PC-9 (cell line): ENCODE data around the gene RAB3IL1. TPM values are rescaled to one million over a fixed set of nuclear protein-coding genes. Genes with fewer than 3 reads are reported as not detected.

Source experiments
- BruUV-seq: library from RNA; stranded (reverse); fragments of 400-500 nt; replicated peaks from 2 replicates; lab custom pipeline; 2021; lab: Mats Ljungman, UMichigan
- CTCF ChIA-PET: fragments of 300-600 bp; sonication (Branson Sonifier 250); formaldehyde crosslinking; loops from one replicate; lab custom pipeline; 2022; ENCODE audit warnings: antibody characterized with exemption; lab: Charles Lee
- POLR2A ChIA-PET: fragments of 300-600 bp; sonication (Branson Sonifier 250); formaldehyde crosslinking; loops from one replicate; lab custom pipeline; 2022; ENCODE audit warnings: antibody characterized with exemption; ENCODE audit not compliant: unreplicated experiment; lab: Charles Lee
- DNase-seq, 2 experiments: peaks; one replicate each; pipeline versions ENCODE4 v3.0.0 to v3.0.0-alpha.2; 2015 to 2022; ENCODE audit warnings: mixed read lengths in 1 of 2
- H2AFZ ChIP-seq: fragments of 200-600 bp; sonication (generic); 2 replicates; pipeline ENCODE4 v1.8.1; 2017; ENCODE audit warnings: antibody characterized with exemption
- H3F3A ChIP-seq: fragments of 200-600 bp; sonication (generic); 2 replicates; pipeline ENCODE4 v1.8.1; 2017; ENCODE audit warnings: antibody characterized with exemption, mild to moderate bottlenecking, low read depth; ENCODE audit not compliant: insufficient read depth
- H3K27ac ChIP-seq: fragments of 200-600 bp; sonication (generic); 2 replicates; pipeline ENCODE4 v1.6.1; 2016; ENCODE audit warnings: mixed run types
- H3K27me3 ChIP-seq: fragments of 200-600 bp; sonication (generic); 2 replicates; pipeline ENCODE4 v1.6.1; 2016; ENCODE audit warnings: low read depth, mixed run types; ENCODE audit not compliant: insufficient read depth
- H3K36me3 ChIP-seq: fragments of 200-600 bp; sonication (generic); 2 replicates; pipeline ENCODE4 v1.6.1; 2016; ENCODE audit warnings: low read depth, mixed run types
- H3K4me1 ChIP-seq: fragments of 200-600 bp; sonication (generic); replicated peaks from 2 replicates; pipeline ENCODE4 v1.6.1; 2016; ENCODE audit warnings: mixed run types; ENCODE audit not compliant: insufficient read depth
- H3K4me2 ChIP-seq: fragments of 200-600 bp; sonication (generic); 2 replicates; pipeline ENCODE4 v1.6.1; 2017; ENCODE audit warnings: mixed run types
- H3K4me3 ChIP-seq: fragments of 200-600 bp; sonication (generic); 2 replicates; pipeline ENCODE4 v1.6.1; 2016; ENCODE audit warnings: mixed run types
- H3K79me2 ChIP-seq: fragments of 200-600 bp; sonication (generic); 2 replicates; pipeline ENCODE4 v1.6.1; 2017; ENCODE audit warnings: low read depth, mixed run types
- H3K9me2 ChIP-seq: fragments of 200-600 bp; sonication (generic); 2 replicates; pipeline ENCODE4 v1.8.1; 2017; ENCODE audit warnings: mild to moderate bottlenecking; ENCODE audit not compliant: insufficient read depth
- H3K9me3 ChIP-seq: fragments of 200-600 bp; sonication (generic); 2 replicates; pipeline ENCODE4 v1.8.1; 2016; ENCODE audit warnings: low read depth; ENCODE audit not compliant: insufficient read depth
- H4K20me1 ChIP-seq: fragments of 200-600 bp; sonication (generic); 2 replicates; pipeline ENCODE4 v1.8.1; 2017; ENCODE audit not compliant: insufficient read depth
- EZH2 ChIP-seq: fragments of 200-600 bp; sonication (generic); IDR thresholded peaks from 2 replicates; pipeline ENCODE4 v1.8.0; 2017; ENCODE audit warnings: antibody characterized with exemption, low read depth
- intact Hi-C: fragments of 100-400 bp; cut with micrococcal nuclease; formaldehyde crosslinking; loops from one replicate; pipeline ENCODE4 v1.10.0; 2022; ENCODE audit not compliant: unreplicated experiment
- total RNA-seq: library from RNA; stranded (reverse); gene quantifications from 2 replicates; pipeline ENCODE4 v1.2.3, GENCODE V29; 2021
- TF ChIP-seq, protein P1 (sequence below): fragments of 200-600 bp; sonication (generic); conservative IDR thresholded peaks from 2 replicates; pipeline ENCODE4 v1.6.1; 2017; ENCODE audit warnings: mixed run types, antibody characterized with exemption, mild to moderate bottlenecking, moderate library complexity

Gene RAB3IL1
- total RNA-seq, 1 experiment from 2014 or later = 4.4 TPM

DNA sequence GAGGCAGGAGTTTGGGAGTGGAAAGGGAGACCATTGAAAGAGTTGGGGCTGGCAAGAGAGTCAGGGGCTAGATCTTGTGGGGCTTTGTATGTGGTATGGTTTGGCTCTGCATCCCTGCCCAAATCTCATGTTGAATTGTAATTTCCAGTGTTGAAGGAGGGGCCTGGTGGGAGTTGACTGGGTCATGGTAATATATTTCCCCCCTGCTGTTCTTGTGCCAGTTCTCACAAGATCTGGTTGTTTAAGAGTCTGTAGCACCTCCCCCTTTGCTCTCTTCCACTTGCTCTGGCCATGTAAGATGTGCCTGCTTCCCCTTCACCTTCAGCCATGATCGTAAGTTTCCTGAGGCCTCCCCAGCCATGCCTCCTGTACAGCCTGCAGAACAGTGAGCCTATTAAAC lies 10.1 kb upstream of the RAB3IL1 start:
- POLR2A ChIA-PET = no interaction called here
- BruUV-seq = no TSS peak

DNA sequence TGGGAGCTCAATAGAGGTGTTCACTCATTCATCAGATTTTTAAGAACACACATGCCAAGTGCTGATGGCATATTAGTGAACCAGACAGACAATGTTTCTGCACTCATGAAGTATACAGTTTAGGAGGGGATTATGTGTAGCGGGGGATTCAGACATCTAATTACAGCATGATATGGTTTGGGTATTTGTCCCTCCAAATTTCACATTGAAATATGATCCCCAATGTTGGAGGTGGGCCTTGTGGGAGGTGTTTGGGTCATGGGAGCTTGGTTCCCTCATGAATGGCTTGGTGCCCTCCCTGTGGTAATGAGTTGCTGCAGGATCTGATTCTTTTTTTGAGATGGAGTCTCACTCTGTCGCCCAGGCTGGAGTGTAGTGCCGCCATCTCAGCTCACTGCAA lies 8.9 kb upstream of the RAB3IL1 start:
- H3K36me3 ChIP-seq = no peaks in the 10 kb centered on the region
- H3K27me3 ChIP-seq = no peaks in the 10 kb centered on the region
- H3K9me2 ChIP-seq = no peaks in the 10 kb centered on the region
- no peak overlapping the region for H3K4me3 ChIP-seq
- DNase-seq = no peak
- ChIA-PET CTCF (interaction anchor here (0.7 kb wide), 1 partner anchor 17 kb away, joined by 34 read pairs; no protein-coding TSS in a partner anchor), POLR2A (no interaction called here)
- H3K4me1 ChIP-seq = 0 out of 2 replicates have a peak, but pooled peaks cover 4% of the 10 kb centered on the region
- no peak overlapping the region for H3K4me2 ChIP-seq
- H3K27ac ChIP-seq = no peak overlapping the region
- TF ChIP-seq EZH2 = no peak
- TF ChIP-seq, protein P1, sequence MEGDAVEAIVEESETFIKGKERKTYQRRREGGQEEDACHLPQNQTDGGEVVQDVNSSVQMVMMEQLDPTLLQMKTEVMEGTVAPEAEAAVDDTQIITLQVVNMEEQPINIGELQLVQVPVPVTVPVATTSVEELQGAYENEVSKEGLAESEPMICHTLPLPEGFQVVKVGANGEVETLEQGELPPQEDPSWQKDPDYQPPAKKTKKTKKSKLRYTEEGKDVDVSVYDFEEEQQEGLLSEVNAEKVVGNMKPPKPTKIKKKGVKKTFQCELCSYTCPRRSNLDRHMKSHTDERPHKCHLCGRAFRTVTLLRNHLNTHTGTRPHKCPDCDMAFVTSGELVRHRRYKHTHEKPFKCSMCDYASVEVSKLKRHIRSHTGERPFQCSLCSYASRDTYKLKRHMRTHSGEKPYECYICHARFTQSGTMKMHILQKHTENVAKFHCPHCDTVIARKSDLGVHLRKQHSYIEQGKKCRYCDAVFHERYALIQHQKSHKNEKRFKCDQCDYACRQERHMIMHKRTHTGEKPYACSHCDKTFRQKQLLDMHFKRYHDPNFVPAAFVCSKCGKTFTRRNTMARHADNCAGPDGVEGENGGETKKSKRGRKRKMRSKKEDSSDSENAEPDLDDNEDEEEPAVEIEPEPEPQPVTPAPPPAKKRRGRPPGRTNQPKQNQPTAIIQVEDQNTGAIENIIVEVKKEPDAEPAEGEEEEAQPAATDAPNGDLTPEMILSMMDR = no peak
- 0 out of 2 replicates have a peak, but pooled peaks cover 5% of the 10 kb centered on the region for H3F3A ChIP-seq
- H3K9me3 ChIP-seq = no peaks in the 10 kb centered on the region
- H4K20me1 ChIP-seq = no peaks in the 10 kb centered on the region
- intact Hi-C loops = no loop called here
- BruUV-seq = no TSS peak
- no peak overlapping the region for H2AFZ ChIP-seq
- H3K79me2 ChIP-seq = no peaks in the 10 kb centered on the region

More for the DNA sequence above, 10.1 kb upstream of the RAB3IL1 start:
- Histone ChIP-seq H3F3A (0 out of 2 replicates have a peak, but pooled peaks cover 5% of the 10 kb centered on the region), H3K36me3 (no peaks in the 10 kb centered on the region), H3K79me2 (no peaks in the 10 kb centered on the region), H3K27ac (no peak overlapping the region), H3K27me3 (no peaks in the 10 kb centered on the region), H3K9me2 (no peaks in the 10 kb centered on the region), H3K4me1 (0 out of 2 replicates have a peak, but pooled peaks cover 4% of the 10 kb centered on the region), H3K4me3 (no peak overlapping the region), H3K4me2 (no peak overlapping the region), H3K9me3 (no peaks in the 10 kb centered on the region), H2AFZ (no peak overlapping the region), H4K20me1 (no peaks in the 10 kb centered on the region)
- intact Hi-C loops = no loop called here
- no peak for DNase-seq
- TF ChIP-seq, protein P1 = no peak
- TF ChIP-seq EZH2 = no peak
- CTCF ChIA-PET = no interaction called here

DNA sequence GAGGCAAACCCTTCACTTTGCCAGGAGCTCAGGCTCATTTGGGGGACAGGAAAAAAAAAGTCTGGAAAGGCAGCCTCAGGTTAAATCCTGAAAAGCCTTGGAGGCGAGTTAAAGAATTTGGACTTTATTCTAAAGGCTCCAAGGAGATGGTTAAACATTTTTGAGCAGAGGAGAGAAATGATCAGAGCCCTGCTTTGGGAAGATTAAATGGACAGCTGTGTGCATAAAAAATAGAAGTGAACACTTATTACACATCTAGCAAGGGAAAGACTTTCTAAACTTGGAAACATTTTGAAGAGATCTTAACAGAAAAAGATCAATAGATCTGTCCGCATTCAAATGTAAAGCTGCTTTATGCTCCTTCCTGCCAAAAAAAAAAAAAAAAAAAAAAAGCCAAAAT lies 8.4 kb upstream of the RAB3IL1 start:
- BruUV-seq = no TSS peak
- 0 out of 2 replicates have a peak, but pooled peaks cover 4% of the 10 kb centered on the region for H3K4me1 ChIP-seq
- intact Hi-C loops = no loop called here
- H3K4me3 ChIP-seq = no peak overlapping the region
- H2AFZ ChIP-seq = no peak overlapping the region
- ChIA-PET CTCF (interaction anchor here (0.7 kb wide), 1 partner anchor 17 kb away, joined by 34 read pairs; no protein-coding TSS in a partner anchor), POLR2A (no interaction called here)
- no peaks in the 10 kb centered on the region for H3K27me3 ChIP-seq
- 0 out of 2 replicates have a peak, but pooled peaks cover 5% of the 10 kb centered on the region for H3F3A ChIP-seq
- no peaks in the 10 kb centered on the region for H3K79me2 ChIP-seq
- H3K36me3 ChIP-seq = no peaks in the 10 kb centered on the region
- no peak overlapping the region for H3K27ac ChIP-seq
- H4K20me1 ChIP-seq = no peaks in the 10 kb centered on the region
- H3K4me2 ChIP-seq = no peak overlapping the region
- H3K9me3 ChIP-seq = no peaks in the 10 kb centered on the region
- DNase-seq = no peak
- no peak for TF ChIP-seq EZH2
- TF ChIP-seq, protein P1 = no peak
- H3K9me2 ChIP-seq = no peaks in the 10 kb centered on the region
